ENCODE measurements around the gene KRT15. TPM values are rescaled to one million over a fixed set of nuclear protein-coding genes. Genes with fewer than 3 reads are reported as not detected.

KRT15 gene
- total RNA-seq, 1 donor from 2014 or later, result 2.9 TPM

GRCh38 chr17:41530062-41531048 is 11.7 kb upstream of the KRT15 start:
- peaks cover 9% of the 10 kb centered on the region for H3K36me3 Mint-ChIP-seq (ENCODE audit: insufficient read depth)
- peaks cover 48% of the 10 kb centered on the region for H3K4me1 Mint-ChIP-seq (ENCODE audit: low read depth)
- DNase-seq (ENCODE audit: low spot score, unreplicated experiment), result no peak
- no peaks in the 10 kb centered on the region for H3K9me3 Mint-ChIP-seq (ENCODE audit: low read depth)
- peak overlapping the region; percentile 37 for H3K4me3 Mint-ChIP-seq (ENCODE audit: low read depth)
- peak overlapping the region; percentile 98 for H3K27ac Mint-ChIP-seq
- TF ChIP-seq CTCF (IDR thresholded peaks at IDR 0.05; ENCODE audit: unreplicated experiment), result no peak
- H3K27me3 Mint-ChIP-seq, result no peaks in the 10 kb centered on the region

GRCh38 chr17:41529491-41529915 is 10.8 kb upstream of the KRT15 start:
- H3K4me1 Mint-ChIP-seq (ENCODE audit: low read depth), result peaks cover 48% of the 10 kb centered on the region
- H3K36me3 Mint-ChIP-seq (ENCODE audit: insufficient read depth), result peaks cover 15% of the 10 kb centered on the region
- H3K9me3 Mint-ChIP-seq (ENCODE audit: low read depth), result no peaks in the 10 kb centered on the region
- H3K4me3 Mint-ChIP-seq (ENCODE audit: low read depth), result peak overlapping the region; percentile 95
- DNase-seq (ENCODE audit: low spot score, unreplicated experiment), result no peak
- H3K27me3 Mint-ChIP-seq, result no peaks in the 10 kb centered on the region
- TF ChIP-seq CTCF (IDR thresholded peaks at IDR 0.05; ENCODE audit: unreplicated experiment), result no peak
- H3K27ac Mint-ChIP-seq, result peak overlapping the region; percentile 98

GRCh38 chr17:41528959-41529353 is 10.3 kb upstream of the KRT15 start:
- no peak for TF ChIP-seq CTCF (IDR thresholded peaks at IDR 0.05; ENCODE audit: unreplicated experiment)
- no peaks in the 10 kb centered on the region for H3K27me3 Mint-ChIP-seq
- no peaks in the 10 kb centered on the region for H3K9me3 Mint-ChIP-seq (ENCODE audit: low read depth)
- peak overlapping the region; percentile 98 for H3K27ac Mint-ChIP-seq
- H3K4me1 Mint-ChIP-seq (ENCODE audit: low read depth), result peaks cover 50% of the 10 kb centered on the region
- H3K4me3 Mint-ChIP-seq (ENCODE audit: low read depth), result peak overlapping the region; percentile 95
- DNase-seq (ENCODE audit: low spot score, unreplicated experiment), result no peak
- peaks cover 18% of the 10 kb centered on the region for H3K36me3 Mint-ChIP-seq (ENCODE audit: insufficient read depth)

- H3K4me1 Mint-ChIP-seq (ENCODE audit: low read depth), result peaks cover 56% of the 10 kb centered on the region
- H3K9me3 Mint-ChIP-seq (ENCODE audit: low read depth), result no peaks in the 10 kb centered on the region
- peak; percentile 37 for DNase-seq (ENCODE audit: low spot score, unreplicated experiment)
- H3K36me3 Mint-ChIP-seq (ENCODE audit: insufficient read depth), result peaks cover 27% of the 10 kb centered on the region
- H3K4me3 Mint-ChIP-seq (ENCODE audit: low read depth), result peak overlapping the region; percentile 95
- TF ChIP-seq CTCF (IDR thresholded peaks at IDR 0.05; ENCODE audit: unreplicated experiment), result no peak
- H3K27me3 Mint-ChIP-seq, result no peaks in the 10 kb centered on the region
- H3K27ac Mint-ChIP-seq, result peak overlapping the region; percentile 98
Observed at GRCh38 chr17:41527063-41528023, 8.7 kb upstream of the KRT15 start.

- H3K36me3 Mint-ChIP-seq (ENCODE audit: insufficient read depth), result peaks cover 27% of the 10 kb centered on the region
- peak overlapping the region; percentile 83 for H3K27ac Mint-ChIP-seq
- DNase-seq (ENCODE audit: low spot score, unreplicated experiment), result no peak
- peaks cover 56% of the 10 kb centered on the region for H3K4me1 Mint-ChIP-seq (ENCODE audit: low read depth)
- H3K27me3 Mint-ChIP-seq, result no peaks in the 10 kb centered on the region
- no peak overlapping the region for H3K4me3 Mint-ChIP-seq (ENCODE audit: low read depth)
- H3K9me3 Mint-ChIP-seq (ENCODE audit: low read depth), result no peaks in the 10 kb centered on the region
- no peak for TF ChIP-seq CTCF (IDR thresholded peaks at IDR 0.05; ENCODE audit: unreplicated experiment)
Observed at GRCh38 chr17:41524261-41524660, 5.6 kb upstream of the KRT15 start.

All from progenitor cell of endocrine pancreas (in vitro differentiated cells).